GM23248 (cell line): ENCODE results near the gene MYPN. TPM values are rescaled to one million over a fixed set of nuclear protein-coding genes. Genes with fewer than 3 reads are reported as not detected.

Source experiments
- DNase-seq: peaks from one replicate; pipeline ENCODE4 v3.0.0-alpha.2; 2015
- H2AFZ ChIP-seq: fragments of 200-600 bp; sonication (generic); 2 replicates; pipeline ENCODE4 v1.6.1; 2016; ENCODE audit warnings: antibody characterized with exemption
- H3F3A ChIP-seq: fragments of 200-600 bp; sonication (generic); 2 replicates; pipeline ENCODE4 v1.6.1; 2016; ENCODE audit warnings: mild to moderate bottlenecking, antibody characterized with exemption, mixed run types; ENCODE audit not compliant: insufficient read depth
- H3K27ac ChIP-seq: fragments of 200-600 bp; sonication (generic); 2 replicates; pipeline ENCODE4 v1.5.1; 2016; ENCODE audit warnings: mild to moderate bottlenecking
- H3K27me3 ChIP-seq: fragments of 200-600 bp; sonication (generic); replicated peaks from 2 replicates; pipeline ENCODE4 v1.6.1; 2016; ENCODE audit warnings: mild to moderate bottlenecking; ENCODE audit not compliant: insufficient read depth
- H3K36me3 ChIP-seq: fragments of 200-600 bp; sonication (generic); 2 replicates; pipeline ENCODE4 v1.6.1; 2016; ENCODE audit warnings: low read depth, mild to moderate bottlenecking
- H3K4me1 ChIP-seq: fragments of 200-600 bp; sonication (generic); 2 replicates; pipeline ENCODE4 v1.6.1; 2016; ENCODE audit warnings: mild to moderate bottlenecking; ENCODE audit not compliant: insufficient read depth
- H3K4me2 ChIP-seq: fragments of 200-600 bp; sonication (generic); one replicate; pipeline ENCODE4 v1.6.1; 2016; ENCODE audit warnings: mild to moderate bottlenecking; ENCODE audit not compliant: unreplicated experiment
- H3K4me3 ChIP-seq: fragments of 200-600 bp; sonication (generic); 2 replicates; pipeline ENCODE4 v1.5.1; 2016; ENCODE audit warnings: mild to moderate bottlenecking
- H3K79me2 ChIP-seq: fragments of 200-600 bp; sonication (generic); 2 replicates; pipeline ENCODE4 v1.6.1; 2016; ENCODE audit warnings: mild to moderate bottlenecking; ENCODE audit not compliant: insufficient read depth
- H3K9ac ChIP-seq: fragments of 200-600 bp; sonication (generic); 2 replicates; pipeline ENCODE4 v1.6.1; 2016; ENCODE audit warnings: mild to moderate bottlenecking
- H3K9me2 ChIP-seq: fragments of 200-600 bp; sonication (generic); 2 replicates; pipeline ENCODE4 v1.6.1; 2016; ENCODE audit warnings: mixed run types, mild to moderate bottlenecking, moderate library complexity; ENCODE audit not compliant: insufficient read depth
- H3K9me3 ChIP-seq: fragments of 200-600 bp; sonication (generic); one replicate; pipeline ENCODE4 v1.6.1; 2017; ENCODE audit warnings: low read depth
- H4K20me1 ChIP-seq: fragments of 200-600 bp; sonication (generic); 2 replicates; pipeline ENCODE4 v1.6.0; 2016; ENCODE audit not compliant: insufficient read depth
- EZH2 ChIP-seq: fragments of 200-600 bp; sonication (generic); IDR thresholded peaks from 2 replicates; pipeline ENCODE4 v1.6.1; 2018; ENCODE audit warnings: antibody characterized with exemption, mild to moderate bottlenecking; ENCODE audit not compliant: insufficient read depth, poor library complexity, severe bottlenecking
- EZH2phosphoT487 ChIP-seq: fragments of 200-600 bp; sonication (generic); IDR thresholded peaks from 2 replicates; pipeline ENCODE4 v1.6.1; 2018; ENCODE audit warnings: antibody characterized with exemption, moderate library complexity, mild to moderate bottlenecking, low read depth; ENCODE audit not compliant: insufficient read depth
- WGBS, 2 experiments: methylation state at CpG; one replicate each; pipeline ENCODE4 v1.1.6; 2015 to 2017; ENCODE audit warnings: low lambda C conversion rate in 2 of 2, low coverage in 1 of 2; ENCODE audit errors: missing lambda C conversion rate in 2 of 2; 5-methylcytosine and 5-hydroxymethylcytosine counted together
- in situ Hi-C: fragments of 300-500 bp; cut with MboI; formaldehyde crosslinking; loops from 2 replicates; pipeline ENCODE4 v1.15.0; 2020
- polyA plus RNA-seq: library from polyadenylated mRNA; unstranded; fragments of >200 nt; fragmentation: Nextera tagmentation; extraction: Ambion mirVana; gene quantifications from 2 replicates; pipeline ENCODE4 v1.2.1, GENCODE V29; 2016
- total RNA-seq: library from RNA; depleted of rRNA; stranded (reverse); fragments of >200 nt; shearing (Covaris generic); gene quantifications from 2 replicates; pipeline ENCODE4 v1.2.3, GENCODE V29; 2014

The MYPN gene
- total and polyA plus RNA-seq, 2 experiments from 2014 or later, result 9.2 to 14.5 TPM

DNA sequence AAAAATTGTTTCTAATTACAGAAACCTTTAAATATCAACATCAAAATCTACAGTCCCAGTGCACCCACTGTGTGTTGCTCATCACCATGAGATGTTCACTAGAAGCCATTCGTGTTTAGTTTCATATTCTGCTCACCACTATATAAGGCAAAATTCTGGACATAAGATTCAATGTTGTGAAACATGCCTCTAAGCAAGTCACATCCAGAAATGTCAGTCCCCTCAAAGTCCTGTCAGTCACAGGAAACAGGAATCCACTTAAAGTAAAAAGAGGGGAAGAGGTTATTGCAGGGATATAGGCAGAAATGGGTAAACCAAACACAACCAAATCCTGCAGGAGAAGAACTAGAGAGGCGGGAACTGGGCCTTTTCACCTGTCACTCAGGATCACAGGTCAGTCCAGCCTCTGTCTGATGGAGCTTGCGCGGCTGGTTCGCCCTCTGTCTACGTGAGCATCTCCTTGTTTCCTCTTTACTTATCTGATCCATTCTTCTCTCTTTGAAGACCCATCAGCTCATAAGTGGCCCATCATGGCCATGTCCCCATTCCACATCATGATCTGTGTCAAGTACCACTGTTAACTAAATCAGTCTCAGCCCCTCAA is 58.4 kb downstream of the MYPN start:
- Histone ChIP-seq H3K36me3 (0 out of 2 replicates have a peak, but pooled peaks cover 4% of the 10 kb centered on the region), H3K9me2 (no peaks in the 10 kb centered on the region), H3K9ac (no peak overlapping the region), H4K20me1 (no peaks in the 10 kb centered on the region), H3K4me2 (no peak overlapping the region), H2AFZ (no peak overlapping the region), H3K27ac (0 out of 2 replicates have a peak overlapping the region, but pooled peaks have one; percentile 12), H3K9me3 (no peaks in the 10 kb centered on the region), H3K27me3 (no peaks in the 10 kb centered on the region), H3K79me2 (no peaks in the 10 kb centered on the region), H3K4me1 (peaks cover 10% of the 10 kb centered on the region; the same call in 1 of the 2 replicates), H3K4me3 (no peak overlapping the region), H3F3A (no peaks in the 10 kb centered on the region)
- DNase-seq, result no peak
- in situ Hi-C loops, result no loop called here
- WGBS, 2 experiments, result 94 to 96% methylated on average over 6 of the region's 6 CpGs
- TF ChIP-seq EZH2phosphoT487 (no peak), EZH2 (no peak)

- Histone ChIP-seq H4K20me1 (no peaks in the 10 kb centered on the region), H3K36me3 (no peaks in the 10 kb centered on the region), H2AFZ (no peak overlapping the region), H3K4me3 (no peak overlapping the region), H3F3A (peaks cover 10% of the 10 kb centered on the region), H3K9me3 (no peaks in the 10 kb centered on the region), H3K4me1 (peaks cover 22% of the 10 kb centered on the region), H3K27ac (no peak overlapping the region), H3K4me2 (no peak overlapping the region), H3K9ac (no peak overlapping the region), H3K79me2 (no peaks in the 10 kb centered on the region), H3K27me3 (no peaks in the 10 kb centered on the region), H3K9me2 (no peaks in the 10 kb centered on the region)
- TF ChIP-seq EZH2phosphoT487 (no peak), EZH2 (no peak)
- in situ Hi-C loops, result no loop called here
- whole genome bisulfite sequencing, 2 experiments, result 84 to 96% methylated on average over 1 of the region's 1 CpG
- DNase-seq, result no peak
Measured at GRCh38 chr10:68171539-68172080, 62.3 kb downstream of the MYPN start.

DNA sequence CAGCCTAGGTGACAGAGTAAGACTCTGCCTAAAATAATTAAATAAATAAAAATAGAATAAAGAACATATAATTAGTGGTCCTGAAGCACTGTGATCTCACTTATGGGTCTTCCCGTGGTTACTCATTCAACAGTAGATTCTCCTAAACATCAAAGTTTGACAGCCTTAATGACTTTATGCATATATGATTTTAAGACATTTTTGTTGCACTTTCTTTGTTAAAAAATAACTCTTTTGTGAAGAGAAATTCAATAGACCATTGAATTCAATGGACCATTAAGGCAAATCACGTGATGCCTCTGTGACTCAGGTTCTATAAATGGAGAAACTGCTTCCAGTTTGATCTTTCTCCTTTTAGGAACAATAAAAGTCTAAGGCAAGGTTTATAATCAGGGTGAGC is 63.0 kb downstream of the MYPN start:
- Histone ChIP-seq H3K9me3 (no peaks in the 10 kb centered on the region), H3K79me2 (no peaks in the 10 kb centered on the region), H3K27ac (no peak overlapping the region), H3K4me2 (no peak overlapping the region), H3K4me1 (peaks cover 15% of the 10 kb centered on the region; the same call in 1 of the 2 replicates), H3F3A (peaks cover 14% of the 10 kb centered on the region), H3K9me2 (no peaks in the 10 kb centered on the region), H3K9ac (no peak overlapping the region), H4K20me1 (no peaks in the 10 kb centered on the region), H2AFZ (no peak overlapping the region), H3K36me3 (no peaks in the 10 kb centered on the region), H3K27me3 (no peaks in the 10 kb centered on the region), H3K4me3 (no peak overlapping the region)
- no peak for TF ChIP-seq EZH2
- TF ChIP-seq EZH2phosphoT487, result no peak
- in situ Hi-C loops, result no loop called here
- no peak for DNase-seq
- 93 to 98% methylated on average over 2 of the region's 2 CpGs for WGBS, 2 experiments

GRCh38 chr10:68175949-68176348 is 66.7 kb downstream of the MYPN start:
- Histone ChIP-seq H3K4me1 (peaks cover 12% of the 10 kb centered on the region; the same call in 1 of the 2 replicates), H4K20me1 (no peaks in the 10 kb centered on the region), H3K79me2 (no peaks in the 10 kb centered on the region), H3K4me3 (no peak overlapping the region), H3F3A (peaks cover 14% of the 10 kb centered on the region), H3K36me3 (no peaks in the 10 kb centered on the region), H3K9me3 (no peaks in the 10 kb centered on the region), H3K27me3 (no peaks in the 10 kb centered on the region), H3K9ac (no peak overlapping the region), H3K9me2 (no peaks in the 10 kb centered on the region), H2AFZ (no peak overlapping the region), H3K27ac (no peak overlapping the region), H3K4me2 (no peak overlapping the region)
- 5 to 9% methylated on average over 1 of the region's 1 CpG for WGBS, 2 experiments
- DNase-seq, result peak; percentile 28
- TF ChIP-seq EZH2phosphoT487 (no peak), EZH2 (no peak)
- in situ Hi-C loops, result no loop called here
